ENCODE results near the gene JPH3. TPM values are rescaled to one million over a fixed set of nuclear protein-coding genes. Genes with fewer than 3 reads are reported as not detected.

Gene JPH3
- total and polyA plus RNA-seq, 10 of the 15 experiments (the other 5 are each of a cell fraction or from before 2014, with no cell fraction given), result 0.05 TPM; not detected in 9

DNA sequence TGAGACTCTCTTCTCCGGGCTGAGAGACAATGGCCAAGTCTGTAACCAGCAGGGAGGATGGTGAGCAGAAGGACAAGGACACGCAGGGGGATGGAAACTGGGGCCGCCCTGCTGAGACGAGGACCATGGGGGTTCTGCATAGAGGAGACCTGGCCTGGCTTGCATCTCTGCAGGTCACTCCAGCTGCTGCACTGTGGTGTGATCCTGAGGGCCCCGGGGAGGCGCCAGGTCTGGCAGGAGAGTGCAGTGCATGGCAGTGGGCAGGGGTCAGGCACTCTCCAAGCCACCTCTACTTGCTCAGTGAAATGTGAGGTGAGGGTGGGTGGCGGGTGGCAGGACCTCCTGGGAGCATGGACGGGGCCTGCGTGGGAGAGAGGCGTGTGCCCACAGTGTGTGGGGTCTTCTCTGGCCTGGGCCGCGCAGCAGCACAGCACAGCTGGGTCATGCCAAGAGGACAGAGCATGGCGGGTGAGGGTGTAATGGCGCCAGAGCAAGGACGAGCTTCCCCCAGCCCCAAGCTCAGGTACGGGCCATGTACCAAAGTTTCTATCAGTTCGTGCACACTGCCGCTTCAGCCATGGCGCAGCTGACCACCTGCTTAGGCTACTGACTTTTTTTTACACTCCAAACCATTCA lies 120.4 kb downstream of the JPH3 start:
- FAIRE-seq, result no peak
- Histone ChIP-seq H3K79me2 (ENCODE audit: control insufficient read depth, insufficient read depth, low read length) (peaks cover 3% of the 10 kb centered on the region; the same call in 1 of the 2 replicates), H4K20me1 (ENCODE audit: control insufficient read depth, insufficient read depth) (no peaks in the 10 kb centered on the region), H3K9me3 (replicated peaks; ENCODE audit: control insufficient read depth, insufficient read depth, low read length) (no peaks in the 10 kb centered on the region), H3K36me3 (ENCODE audit: control insufficient read depth in 2 of 2, insufficient read depth in 2 of 2, low read length in 1 of 2) (peaks cover 3 to 30% of the 10 kb centered on the region in 2 experiments; a peak in 3 of 4 replicates), H2AFZ (ENCODE audit: control insufficient read depth, low read depth, low read length) (no peak overlapping the region), H3K4me3 (no peak overlapping the region), H3K27ac (ENCODE audit: control insufficient read depth, insufficient read depth) (peak overlapping the region; percentile 87; the same call in 1 of the 2 replicates), H3K4me1 (ENCODE audit: control insufficient read depth, insufficient read depth, low read length) (peaks cover 25% of the 10 kb centered on the region), H3K9ac (ENCODE audit: control insufficient read depth, insufficient read depth, low read length) (no peak overlapping the region), H3K27me3 (replicated peaks in 1 of 2; ENCODE audit: control insufficient read depth in 2 of 2, insufficient read depth in 2 of 2, low read length in 1 of 2) (no peaks in the 10 kb centered on the region), H3K4me2 (ENCODE audit: control insufficient read depth, insufficient read depth) (peak overlapping the region; percentile 13; the same call in 1 of the 2 replicates)
- intact Hi-C loops (cut with micrococcal nuclease; ENCODE audit: unreplicated experiment), result no loop called here
- ChIA-PET CTCF (interaction anchor here (1.4 to 2.9 kb wide), 2 partner anchors 20 to 46 kb away, joined by 4 to 12 read pairs; no protein-coding TSS in a partner anchor), POLR2A (no interaction called here), SMC1A (ENCODE audit: uncharacterized antibody, unreplicated experiment) (interaction anchor here (1.1 kb wide), 1 partner anchor 45 kb away, joined by 3 read pairs; no protein-coding TSS in a partner anchor), RAD21 (ENCODE audit: unreplicated experiment) (interaction anchor here (0.9 kb wide), 1 partner anchor 46 kb away, joined by 3 read pairs; no protein-coding TSS in a partner anchor)
- WGBS (ENCODE audit: insufficient coverage, insufficient replicate concordance, low lambda C conversion rate, missing lambda C conversion rate), result 92% methylated on average over 19 of the region's 19 CpGs
- no TSS peak for BruUV-seq (replicated peaks)
- DNase-seq (ENCODE audit: low read depth, low spot score), result no peak
- no peak for ATAC-seq
- in situ Hi-C loops (cut with MboI), result no loop called here
- TF ChIP-seq KLF5 (IDR thresholded peaks at IDR 0.05; ENCODE audit: partially characterized antibody), result no peak
- TF ChIP-seq POLR2AphosphoS2 (IDR thresholded peaks at IDR 0.05; ENCODE audit: low read depth, low read length), result no peak
- no peak for TF ChIP-seq CBX3 (IDR thresholded peaks at IDR 0.05; ENCODE audit: borderline replicate concordance, low read depth)
- no peak for TF ChIP-seq STAT3 (IDR thresholded peaks at IDR 0.05; ENCODE audit: low read depth, low read length)
- TF ChIP-seq SUZ12 (IDR thresholded peaks at IDR 0.05; ENCODE audit: unreplicated experiment), result no peak
- TF ChIP-seq, protein P1, sequence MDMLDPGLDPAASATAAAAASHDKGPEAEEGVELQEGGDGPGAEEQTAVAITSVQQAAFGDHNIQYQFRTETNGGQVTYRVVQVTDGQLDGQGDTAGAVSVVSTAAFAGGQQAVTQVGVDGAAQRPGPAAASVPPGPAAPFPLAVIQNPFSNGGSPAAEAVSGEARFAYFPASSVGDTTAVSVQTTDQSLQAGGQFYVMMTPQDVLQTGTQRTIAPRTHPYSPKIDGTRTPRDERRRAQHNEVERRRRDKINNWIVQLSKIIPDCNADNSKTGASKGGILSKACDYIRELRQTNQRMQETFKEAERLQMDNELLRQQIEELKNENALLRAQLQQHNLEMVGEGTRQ (IDR thresholded peaks at IDR 0.05; ENCODE audit: borderline replicate concordance, low read depth, low read length), result no peak
- TF ChIP-seq, protein P2, sequence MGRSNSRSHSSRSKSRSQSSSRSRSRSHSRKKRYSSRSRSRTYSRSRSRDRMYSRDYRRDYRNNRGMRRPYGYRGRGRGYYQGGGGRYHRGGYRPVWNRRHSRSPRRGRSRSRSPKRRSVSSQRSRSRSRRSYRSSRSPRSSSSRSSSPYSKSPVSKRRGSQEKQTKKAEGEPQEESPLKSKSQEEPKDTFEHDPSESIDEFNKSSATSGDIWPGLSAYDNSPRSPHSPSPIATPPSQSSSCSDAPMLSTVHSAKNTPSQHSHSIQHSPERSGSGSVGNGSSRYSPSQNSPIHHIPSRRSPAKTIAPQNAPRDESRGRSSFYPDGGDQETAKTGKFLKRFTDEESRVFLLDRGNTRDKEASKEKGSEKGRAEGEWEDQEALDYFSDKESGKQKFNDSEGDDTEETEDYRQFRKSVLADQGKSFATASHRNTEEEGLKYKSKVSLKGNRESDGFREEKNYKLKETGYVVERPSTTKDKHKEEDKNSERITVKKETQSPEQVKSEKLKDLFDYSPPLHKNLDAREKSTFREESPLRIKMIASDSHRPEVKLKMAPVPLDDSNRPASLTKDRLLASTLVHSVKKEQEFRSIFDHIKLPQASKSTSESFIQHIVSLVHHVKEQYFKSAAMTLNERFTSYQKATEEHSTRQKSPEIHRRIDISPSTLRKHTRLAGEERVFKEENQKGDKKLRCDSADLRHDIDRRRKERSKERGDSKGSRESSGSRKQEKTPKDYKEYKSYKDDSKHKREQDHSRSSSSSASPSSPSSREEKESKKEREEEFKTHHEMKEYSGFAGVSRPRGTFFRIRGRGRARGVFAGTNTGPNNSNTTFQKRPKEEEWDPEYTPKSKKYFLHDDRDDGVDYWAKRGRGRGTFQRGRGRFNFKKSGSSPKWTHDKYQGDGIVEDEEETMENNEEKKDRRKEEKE (IDR thresholded peaks at IDR 0.05), result no peak
- TF ChIP-seq, protein P3, sequence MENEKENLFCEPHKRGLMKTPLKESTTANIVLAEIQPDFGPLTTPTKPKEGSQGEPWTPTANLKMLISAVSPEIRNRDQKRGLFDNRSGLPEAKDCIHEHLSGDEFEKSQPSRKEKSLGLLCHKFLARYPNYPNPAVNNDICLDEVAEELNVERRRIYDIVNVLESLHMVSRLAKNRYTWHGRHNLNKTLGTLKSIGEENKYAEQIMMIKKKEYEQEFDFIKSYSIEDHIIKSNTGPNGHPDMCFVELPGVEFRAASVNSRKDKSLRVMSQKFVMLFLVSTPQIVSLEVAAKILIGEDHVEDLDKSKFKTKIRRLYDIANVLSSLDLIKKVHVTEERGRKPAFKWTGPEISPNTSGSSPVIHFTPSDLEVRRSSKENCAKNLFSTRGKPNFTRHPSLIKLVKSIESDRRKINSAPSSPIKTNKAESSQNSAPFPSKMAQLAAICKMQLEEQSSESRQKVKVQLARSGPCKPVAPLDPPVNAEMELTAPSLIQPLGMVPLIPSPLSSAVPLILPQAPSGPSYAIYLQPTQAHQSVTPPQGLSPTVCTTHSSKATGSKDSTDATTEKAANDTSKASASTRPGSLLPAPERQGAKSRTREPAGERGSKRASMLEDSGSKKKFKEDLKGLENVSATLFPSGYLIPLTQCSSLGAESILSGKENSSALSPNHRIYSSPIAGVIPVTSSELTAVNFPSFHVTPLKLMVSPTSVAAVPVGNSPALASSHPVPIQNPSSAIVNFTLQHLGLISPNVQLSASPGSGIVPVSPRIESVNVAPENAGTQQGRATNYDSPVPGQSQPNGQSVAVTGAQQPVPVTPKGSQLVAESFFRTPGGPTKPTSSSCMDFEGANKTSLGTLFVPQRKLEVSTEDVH (IDR thresholded peaks at IDR 0.05; ENCODE audit: low read depth, partially characterized antibody), result no peak
- TF ChIP-seq, protein P4, sequence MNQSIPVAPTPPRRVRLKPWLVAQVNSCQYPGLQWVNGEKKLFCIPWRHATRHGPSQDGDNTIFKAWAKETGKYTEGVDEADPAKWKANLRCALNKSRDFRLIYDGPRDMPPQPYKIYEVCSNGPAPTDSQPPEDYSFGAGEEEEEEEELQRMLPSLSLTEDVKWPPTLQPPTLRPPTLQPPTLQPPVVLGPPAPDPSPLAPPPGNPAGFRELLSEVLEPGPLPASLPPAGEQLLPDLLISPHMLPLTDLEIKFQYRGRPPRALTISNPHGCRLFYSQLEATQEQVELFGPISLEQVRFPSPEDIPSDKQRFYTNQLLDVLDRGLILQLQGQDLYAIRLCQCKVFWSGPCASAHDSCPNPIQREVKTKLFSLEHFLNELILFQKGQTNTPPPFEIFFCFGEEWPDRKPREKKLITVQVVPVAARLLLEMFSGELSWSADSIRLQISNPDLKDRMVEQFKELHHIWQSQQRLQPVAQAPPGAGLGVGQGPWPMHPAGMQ (IDR thresholded peaks at IDR 0.05; ENCODE audit: borderline replicate concordance), result no peak
- TF ChIP-seq, protein P5, sequence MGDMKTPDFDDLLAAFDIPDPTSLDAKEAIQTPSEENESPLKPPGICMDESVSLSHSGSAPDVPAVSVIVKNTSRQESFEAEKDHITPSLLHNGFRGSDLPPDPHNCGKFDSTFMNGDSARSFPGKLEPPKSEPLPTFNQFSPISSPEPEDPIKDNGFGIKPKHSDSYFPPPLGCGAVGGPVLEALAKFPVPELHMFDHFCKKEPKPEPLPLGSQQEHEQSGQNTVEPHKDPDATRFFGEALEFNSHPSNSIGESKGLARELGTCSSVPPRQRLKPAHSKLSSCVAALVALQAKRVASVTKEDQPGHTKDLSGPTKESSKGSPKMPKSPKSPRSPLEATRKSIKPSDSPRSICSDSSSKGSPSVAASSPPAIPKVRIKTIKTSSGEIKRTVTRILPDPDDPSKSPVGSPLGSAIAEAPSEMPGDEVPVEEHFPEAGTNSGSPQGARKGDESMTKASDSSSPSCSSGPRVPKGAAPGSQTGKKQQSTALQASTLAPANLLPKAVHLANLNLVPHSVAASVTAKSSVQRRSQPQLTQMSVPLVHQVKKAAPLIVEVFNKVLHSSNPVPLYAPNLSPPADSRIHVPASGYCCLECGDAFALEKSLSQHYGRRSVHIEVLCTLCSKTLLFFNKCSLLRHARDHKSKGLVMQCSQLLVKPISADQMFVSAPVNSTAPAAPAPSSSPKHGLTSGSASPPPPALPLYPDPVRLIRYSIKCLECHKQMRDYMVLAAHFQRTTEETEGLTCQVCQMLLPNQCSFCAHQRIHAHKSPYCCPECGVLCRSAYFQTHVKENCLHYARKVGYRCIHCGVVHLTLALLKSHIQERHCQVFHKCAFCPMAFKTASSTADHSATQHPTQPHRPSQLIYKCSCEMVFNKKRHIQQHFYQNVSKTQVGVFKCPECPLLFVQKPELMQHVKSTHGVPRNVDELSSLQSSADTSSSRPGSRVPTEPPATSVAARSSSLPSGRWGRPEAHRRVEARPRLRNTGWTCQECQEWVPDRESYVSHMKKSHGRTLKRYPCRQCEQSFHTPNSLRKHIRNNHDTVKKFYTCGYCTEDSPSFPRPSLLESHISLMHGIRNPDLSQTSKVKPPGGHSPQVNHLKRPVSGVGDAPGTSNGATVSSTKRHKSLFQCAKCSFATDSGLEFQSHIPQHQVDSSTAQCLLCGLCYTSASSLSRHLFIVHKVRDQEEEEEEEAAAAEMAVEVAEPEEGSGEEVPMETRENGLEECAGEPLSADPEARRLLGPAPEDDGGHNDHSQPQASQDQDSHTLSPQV (IDR thresholded peaks at IDR 0.05), result no peak

Measured in GM12878 (cell line).